Measurements from ENCODE around the gene ARID4B. TPM values are rescaled to one million over a fixed set of nuclear protein-coding genes. Genes with fewer than 3 reads are reported as not detected.
A peak's percentile ranks its signal among the peaks of the same experiment; 100 is the strongest.
"Not testable (repeated sequence)": the region's sequence is repeated elsewhere in the genome, so short reads cannot be mapped to it uniquely, and the experiment has no call there.

The ARID4B gene
- total RNA-seq, 1 donor from 2014 or later = 15.7 TPM

DNA sequence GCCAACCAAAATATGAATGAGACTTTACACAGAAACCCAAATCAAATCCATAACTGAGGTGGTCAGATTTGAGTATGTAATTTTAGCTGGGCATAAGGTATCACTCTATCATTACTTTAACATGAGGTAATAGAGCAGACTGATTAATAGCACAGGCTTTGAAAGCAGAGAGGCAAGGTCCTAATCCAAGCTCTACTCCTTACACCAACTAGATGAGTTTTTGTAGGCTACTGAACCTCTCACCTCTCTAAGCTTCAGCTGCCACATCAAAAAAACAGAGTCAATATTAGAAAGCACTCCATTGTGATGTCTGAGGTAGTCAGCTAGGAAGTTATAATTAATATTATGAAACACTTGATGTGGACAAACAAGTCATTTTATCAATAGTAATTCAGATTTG is 63.7 kb downstream of the ARID4B start:
- TF ChIP-seq, protein P1, sequence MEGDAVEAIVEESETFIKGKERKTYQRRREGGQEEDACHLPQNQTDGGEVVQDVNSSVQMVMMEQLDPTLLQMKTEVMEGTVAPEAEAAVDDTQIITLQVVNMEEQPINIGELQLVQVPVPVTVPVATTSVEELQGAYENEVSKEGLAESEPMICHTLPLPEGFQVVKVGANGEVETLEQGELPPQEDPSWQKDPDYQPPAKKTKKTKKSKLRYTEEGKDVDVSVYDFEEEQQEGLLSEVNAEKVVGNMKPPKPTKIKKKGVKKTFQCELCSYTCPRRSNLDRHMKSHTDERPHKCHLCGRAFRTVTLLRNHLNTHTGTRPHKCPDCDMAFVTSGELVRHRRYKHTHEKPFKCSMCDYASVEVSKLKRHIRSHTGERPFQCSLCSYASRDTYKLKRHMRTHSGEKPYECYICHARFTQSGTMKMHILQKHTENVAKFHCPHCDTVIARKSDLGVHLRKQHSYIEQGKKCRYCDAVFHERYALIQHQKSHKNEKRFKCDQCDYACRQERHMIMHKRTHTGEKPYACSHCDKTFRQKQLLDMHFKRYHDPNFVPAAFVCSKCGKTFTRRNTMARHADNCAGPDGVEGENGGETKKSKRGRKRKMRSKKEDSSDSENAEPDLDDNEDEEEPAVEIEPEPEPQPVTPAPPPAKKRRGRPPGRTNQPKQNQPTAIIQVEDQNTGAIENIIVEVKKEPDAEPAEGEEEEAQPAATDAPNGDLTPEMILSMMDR (IDR thresholded peaks at IDR 0.05; ENCODE audit: borderline replicate concordance) = no peak
- H3K27me3 ChIP-seq (ENCODE audit: low read depth) = no peaks in the 10 kb centered on the region
- H3K9me3 ChIP-seq (replicated peaks) = no peaks in the 10 kb centered on the region
- peaks cover 47% of the 10 kb centered on the region for H3K4me1 ChIP-seq
- DNase-seq = no peak
- H3K36me3 ChIP-seq = no peaks in the 10 kb centered on the region
- no peak overlapping the region for H3K4me3 ChIP-seq
- intact Hi-C loops (cut with micrococcal nuclease) = no loop called here
- H3K27ac ChIP-seq (replicated peaks) = no peak overlapping the region

DNA sequence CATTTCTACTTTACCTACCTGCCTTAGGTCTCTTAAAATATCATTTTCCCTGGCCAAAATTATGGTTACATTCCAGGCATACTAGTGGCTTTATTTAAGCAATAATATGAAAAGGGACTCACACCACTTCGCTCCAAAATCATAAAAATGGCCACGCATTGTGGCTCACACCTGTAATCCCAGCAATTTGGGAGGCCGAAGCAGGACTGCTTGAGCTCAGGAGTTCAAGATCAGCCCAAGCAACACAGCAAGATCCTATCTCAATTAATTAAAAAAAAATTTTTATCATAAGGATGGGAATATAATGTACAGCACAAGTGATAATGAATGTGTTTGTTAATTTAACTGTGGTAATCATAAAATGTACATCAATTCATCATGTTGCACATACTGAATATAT is 65.4 kb downstream of the ARID4B start:
- Histone ChIP-seq H3K4me1 (peaks cover 55% of the 10 kb centered on the region), H3K36me3 (peaks cover 7% of the 10 kb centered on the region), H3K4me3 (no peak overlapping the region), H3K9me3 (replicated peaks) (no peaks in the 10 kb centered on the region), H3K27me3 (ENCODE audit: low read depth) (no peaks in the 10 kb centered on the region), H3K27ac (replicated peaks) (no peak overlapping the region)
- TF ChIP-seq, protein P1 (IDR thresholded peaks at IDR 0.05; ENCODE audit: borderline replicate concordance) = no peak
- intact Hi-C loops (cut with micrococcal nuclease) = no loop called here
- DNase-seq = no peak

DNA sequence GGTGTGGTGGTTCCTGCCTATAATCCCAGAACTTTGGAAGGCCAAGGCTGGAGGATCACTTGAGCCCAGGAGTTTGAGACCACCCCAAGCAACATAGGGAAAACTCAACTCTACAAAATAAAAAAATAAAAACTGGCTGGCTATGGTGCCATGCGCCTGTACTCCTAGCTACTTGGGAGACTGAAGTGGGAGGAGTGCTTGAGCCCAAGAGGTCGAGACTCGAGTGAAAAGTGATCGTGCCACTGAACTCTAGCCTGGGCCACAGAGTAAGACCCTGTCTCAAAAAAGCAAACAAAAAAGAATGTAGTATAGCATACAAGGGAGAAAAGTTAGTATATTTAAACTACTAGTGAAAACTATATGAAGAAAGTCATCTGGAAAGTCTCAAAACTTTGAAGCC is 66.7 kb downstream of the ARID4B start:
- intact Hi-C loops (cut with micrococcal nuclease) = no loop called here
- DNase-seq = no peak
- Histone ChIP-seq H3K27ac (replicated peaks) (no peak overlapping the region), H3K36me3 (peaks cover 7% of the 10 kb centered on the region), H3K27me3 (ENCODE audit: low read depth) (no peaks in the 10 kb centered on the region), H3K4me3 (no peak overlapping the region), H3K4me1 (peaks cover 48% of the 10 kb centered on the region), H3K9me3 (replicated peaks) (no peaks in the 10 kb centered on the region)
- TF ChIP-seq, protein P1 (IDR thresholded peaks at IDR 0.05; ENCODE audit: borderline replicate concordance) = no peak

DNA sequence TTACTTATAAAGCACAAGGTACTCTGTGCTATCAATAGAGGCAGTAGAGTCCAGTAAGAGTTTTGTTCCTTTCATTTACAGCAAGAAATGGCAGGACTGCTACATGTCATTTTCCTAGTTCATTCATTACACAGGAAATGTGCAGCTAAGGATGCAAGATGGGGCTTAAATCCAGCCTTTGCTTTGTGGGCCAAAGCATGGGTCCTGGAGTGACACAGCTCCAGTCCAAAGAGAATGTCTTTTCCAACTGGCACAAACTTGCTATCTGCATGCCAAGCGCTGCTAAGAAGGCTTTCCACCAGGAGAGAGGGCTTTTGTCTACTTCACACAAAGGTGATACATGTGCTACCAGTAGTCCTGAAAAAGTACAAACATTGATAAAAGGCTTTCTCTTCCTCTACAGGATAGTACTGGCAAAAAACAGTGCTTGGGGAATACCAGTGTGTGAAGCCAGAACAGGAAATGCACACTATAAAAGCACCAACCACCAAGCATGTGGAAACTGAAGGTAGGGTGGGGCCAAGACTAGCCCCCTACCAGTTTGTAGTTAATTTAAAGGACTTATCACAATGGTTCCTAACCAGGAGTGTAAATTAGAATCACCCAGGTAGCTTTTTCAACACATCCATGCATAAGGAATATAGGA is 68.7 kb downstream of the ARID4B start:
- intact Hi-C loops (cut with micrococcal nuclease) = loop anchor here (10.0 kb wide), 1 partner anchor 66 kb away; the partner anchor contains the start of genes ARID4B and GGPS1
- no peak for DNase-seq
- peak overlapping the region; percentile 1 for H3K27ac ChIP-seq (replicated peaks)
- H3K9me3 ChIP-seq (replicated peaks) = no peaks in the 10 kb centered on the region
- H3K36me3 ChIP-seq = peaks cover 7% of the 10 kb centered on the region
- no peak overlapping the region for H3K4me3 ChIP-seq
- TF ChIP-seq, protein P1 (IDR thresholded peaks at IDR 0.05; ENCODE audit: borderline replicate concordance) = no peak
- H3K4me1 ChIP-seq = peaks cover 33% of the 10 kb centered on the region
- no peaks in the 10 kb centered on the region for H3K27me3 ChIP-seq (ENCODE audit: low read depth)

DNA sequence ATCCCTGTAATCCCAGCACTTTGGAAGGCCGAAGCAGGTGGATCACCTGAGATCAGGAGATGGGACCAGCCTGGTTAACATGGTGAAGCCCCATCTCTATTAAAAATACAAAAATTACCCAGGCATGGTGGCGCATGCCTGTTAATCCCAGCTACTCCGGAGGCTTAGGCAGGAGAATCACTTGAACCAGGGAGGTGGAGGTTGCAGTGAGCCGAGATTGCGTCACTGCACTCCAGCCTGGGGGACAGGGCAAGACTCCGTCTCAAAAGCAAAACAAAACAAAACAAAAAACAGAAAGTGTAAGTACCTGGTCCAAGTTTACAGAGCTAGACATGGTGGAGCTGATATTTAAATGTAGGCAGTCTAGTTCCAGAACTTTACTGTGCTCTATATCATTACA is 69.9 kb downstream of the ARID4B start:
- H3K27ac ChIP-seq (replicated peaks); DNase-seq; H3K36me3 ChIP-seq; H3K4me3 ChIP-seq; H3K9me3 ChIP-seq (replicated peaks); H3K27me3 ChIP-seq (ENCODE audit: low read depth): not testable (repeated sequence)
- H3K4me1 ChIP-seq = peaks cover 38% of the 10 kb centered on the region
- intact Hi-C loops (cut with micrococcal nuclease) = loop anchor here (10.0 kb wide), 1 partner anchor 67 kb away; the partner anchor contains the start of genes ARID4B and GGPS1

DNA sequence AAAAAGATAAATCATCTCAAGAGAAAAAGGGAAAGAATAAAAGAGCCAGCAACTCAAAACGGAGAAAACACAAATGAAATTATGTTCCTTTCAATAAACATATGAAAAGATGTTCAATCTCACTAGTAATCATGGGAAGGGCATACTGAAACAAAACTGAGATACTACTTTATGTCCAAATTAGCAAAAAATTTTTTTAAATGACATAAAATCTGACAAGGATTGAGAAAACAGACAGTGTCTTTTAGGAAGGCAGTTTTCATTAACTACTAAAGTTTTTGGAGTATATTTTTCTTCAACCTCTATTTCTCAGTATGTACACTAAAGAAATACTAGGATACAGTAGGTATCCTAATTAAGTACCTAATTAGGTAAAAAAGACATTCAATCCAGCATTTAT is 73.3 kb downstream of the ARID4B start:
- TF ChIP-seq, protein P1 (IDR thresholded peaks at IDR 0.05; ENCODE audit: borderline replicate concordance) = no peak
- no peaks in the 10 kb centered on the region for H3K9me3 ChIP-seq (replicated peaks)
- no peaks in the 10 kb centered on the region for H3K27me3 ChIP-seq (ENCODE audit: low read depth)
- H3K36me3 ChIP-seq = peaks cover 7% of the 10 kb centered on the region
- no peak overlapping the region for H3K27ac ChIP-seq (replicated peaks)
- intact Hi-C loops (cut with micrococcal nuclease) = loop anchor here (10.0 kb wide), 1 partner anchor 70 kb away; the partner anchor contains the start of genes ARID4B and GGPS1
- no peak for DNase-seq
- peaks cover 18% of the 10 kb centered on the region for H3K4me1 ChIP-seq
- H3K4me3 ChIP-seq = no peak overlapping the region
